HepG2 (cell line): ENCODE data around the gene FAT1. TPM values are rescaled to one million over a fixed set of nuclear protein-coding genes. Genes with fewer than 3 reads are reported as not detected.
A peak's percentile ranks its signal among the peaks of the same experiment; 100 is the strongest.

Source experiments
- ATAC-seq: fragments of 200-7000 bp; cut with Tn5 transposase; 3 replicates; pipeline ENCODE4 v1.9.1; 2020; ENCODE audit warnings: mild to moderate bottlenecking, moderate library complexity
- BruUV-seq: library from RNA; stranded (reverse); fragments of 400-500 nt; replicated peaks from 2 replicates; lab custom pipeline; 2021; lab: Mats Ljungman, UMichigan
- CTCF ChIA-PET: fragments of 300-600 bp; formaldehyde crosslinking; extraction: SDS; loops from one replicate; lab custom pipeline; 2021; ENCODE audit warnings: low total read pairs, inconsistent platforms, low intra/inter-chr PET ratio; lab: Yijun Ruan, JAX
- POLR2A ChIA-PET: fragments of 350-600 bp; sonication (Branson Sonifier 250); formaldehyde crosslinking; loops from one replicate; lab custom pipeline; 2020; ENCODE audit warnings: antibody characterized with exemption, inconsistent platforms; lab: Yijun Ruan, JAX
- DNase-seq: peaks from one replicate; pipeline ENCODE4 v3.0.0-alpha.2; 2015; ENCODE audit warnings: low spot score
- FAIRE-seq: peaks from 3 replicates; lab custom pipeline; 2011; peaks lifted over from hg19 to GRCh38; lab: Jason Lieb, UNC
- H2AFZ ChIP-seq: one replicate; pipeline ENCODE4 v1.6.1; 2011; ENCODE audit warnings: low read length, inconsistent platforms
- H3K27ac ChIP-seq: fragments of 300-600 bp; 3 replicates; pipeline ENCODE4 v1.8.0; 2011; ENCODE audit warnings: mixed run types, mild to moderate bottlenecking, mixed read lengths, low read length, inconsistent platforms; ENCODE audit not compliant: insufficient read depth; ENCODE audit errors: extremely low read length
- H3K27me3 ChIP-seq, 2 experiments: fragments of 200-600 bp in 1 of 2; 2 replicates in 1 of 2; 3 replicates in 1 of 2; pipeline versions ENCODE4 v1.6.0 to v1.8.0; 2011; ENCODE audit warnings: low read length in 2 of 2, mild to moderate bottlenecking in 2 of 2, moderate library complexity in 2 of 2, inconsistent platforms in 1 of 2; ENCODE audit not compliant: insufficient read depth in 2 of 2, control insufficient read depth in 1 of 2
- H3K36me3 ChIP-seq, 2 experiments: fragments of 200-600 bp in 1 of 2; replicated peaks in 1 of 2; 2 replicates in 1 of 2; 3 replicates in 1 of 2; pipeline versions ENCODE4 v1.5.1 to v1.8.0; 2011; ENCODE audit warnings: low read length in 2 of 2, inconsistent platforms in 1 of 2; ENCODE audit not compliant: insufficient read depth in 2 of 2, control insufficient read depth in 1 of 2
- H3K4me1 ChIP-seq: 2 replicates; pipeline ENCODE4 v1.5.1; 2012; ENCODE audit warnings: low read length, inconsistent platforms; ENCODE audit not compliant: insufficient read depth
- H3K4me2 ChIP-seq: 2 replicates; pipeline ENCODE4 v1.6.0; 2011; ENCODE audit warnings: low read depth, low read length, inconsistent platforms
- H3K4me3 ChIP-seq, 3 experiments: fragments of 200-600 bp in 1 of 3; sonication (generic), shearing (Covaris generic) in 1 of 3; replicated peaks in 1 of 3; 2 replicates each; pipeline ENCODE4 v1.5.1; 2011 to 2016; ENCODE audit warnings: low read length in 3 of 3, inconsistent platforms in 2 of 3, low read depth in 2 of 3, mild to moderate bottlenecking in 2 of 3, control low read depth in 1 of 3, mixed read lengths in 1 of 3; ENCODE audit not compliant: insufficient read depth in 1 of 3
- H3K79me2 ChIP-seq: one replicate; pipeline ENCODE4 v1.6.1; 2011; ENCODE audit warnings: low read length, inconsistent platforms; ENCODE audit not compliant: insufficient read depth
- H3K9ac ChIP-seq: 2 replicates; pipeline ENCODE4 v1.6.0; 2011; ENCODE audit warnings: mild to moderate bottlenecking, low read depth, low read length, inconsistent platforms; ENCODE audit not compliant: insufficient read depth
- H3K9me3 ChIP-seq: 2 replicates; pipeline ENCODE4 v1.5.1; 2012; ENCODE audit warnings: mild to moderate bottlenecking, low read length
- H4K20me1 ChIP-seq: 2 replicates; pipeline ENCODE4 v1.6.0; 2011; ENCODE audit warnings: inconsistent platforms, mild to moderate bottlenecking, low read length, moderate library complexity; ENCODE audit not compliant: insufficient read depth
- CBX1 ChIP-seq: IDR thresholded peaks from one replicate; pipeline ENCODE4 v1.6.1; 2016; ENCODE audit warnings: antibody characterized with exemption, low read depth
- ETV5 ChIP-seq: IDR thresholded peaks from 2 replicates; pipeline ENCODE4 v1.6.1; 2018; ENCODE audit warnings: missing biosample characterization, missing genetic modification reagents, inconsistent platforms, borderline replicate concordance
- IRF2 ChIP-seq: IDR thresholded peaks from 2 replicates; pipeline ENCODE4 v1.6.1; 2018; ENCODE audit warnings: missing genetic modification reagents, missing compliant biosample characterization
- MED13 ChIP-seq: sonication (generic); formaldehyde crosslinking; IDR thresholded peaks from 2 replicates; pipeline ENCODE4 v1.5.0; 2020; ENCODE audit warnings: missing genetic modification reagents
- SATB2 ChIP-seq: sonication (generic); formaldehyde crosslinking; IDR thresholded peaks from 2 replicates; pipeline ENCODE4 v1.5.0; 2020; ENCODE audit warnings: missing genetic modification reagents
- ZNF354B ChIP-seq: sonication (generic); formaldehyde crosslinking; IDR thresholded peaks from 2 replicates; pipeline ENCODE4 v1.8.0; 2022; ENCODE audit warnings: mild to moderate bottlenecking, missing genetic modification reagents
- ZNF382 ChIP-seq: sonication (generic); formaldehyde crosslinking; IDR thresholded peaks from 2 replicates; pipeline ENCODE4 v1.5.0; 2020; ENCODE audit warnings: missing genetic modification reagents, mild to moderate bottlenecking, borderline replicate concordance
- ZNF546 ChIP-seq: sonication (generic); formaldehyde crosslinking; conservative IDR thresholded peaks from 2 replicates; pipeline ENCODE4 v1.8.1; 2023; ENCODE audit warnings: mild to moderate bottlenecking, missing genetic modification reagents
- WGBS: methylation state at CpG from one replicate; pipeline ENCODE4 v1.1.6; 2017; ENCODE audit warnings: low lambda C conversion rate; 5-methylcytosine and 5-hydroxymethylcytosine counted together
- in situ Hi-C: cut with HindIII; loops from 2 replicates; pipeline ENCODE4 v1.10.0; 2017; ENCODE audit warnings: low pct_unique_long_range_greater_than_20kb; ENCODE audit not compliant: extremely low pct_ligation_motif_present
- intact Hi-C: fragments of 100-400 bp; cut with micrococcal nuclease; formaldehyde crosslinking; loops from one replicate; pipeline ENCODE4 v1.10.0; 2022; ENCODE audit not compliant: unreplicated experiment
- polyA plus RNA-seq, 8 experiments: library from polyadenylated mRNA; depleted of rRNA in 3 of 8; stranded (reverse) in 7 of 8; unstranded in 1 of 8; fragments of >200 nt; fragmentation: Illumina TruSeq in 4 of 8; extraction: Trizol in 4 of 8; gene quantifications; 2 replicates each; pipeline versions ENCODE4 v1.2.1 to v1.2.3, GENCODE V29; 2011 to 2016; ENCODE audit warnings: low read depth in 4 of 8, missing spikeins in 1 of 8, mixed read lengths in 1 of 8; ENCODE audit not compliant: insufficient read depth in 1 of 8
- total RNA-seq, 5 experiments: library from RNA; depleted of rRNA; stranded (reverse); fragments of >200 nt; fragmentation: Illumina TruSeq; extraction: Trizol; gene quantifications; 2 replicates each; pipeline ENCODE4 v1.2.3, GENCODE V29; 2016; ENCODE audit warnings: low read depth in 1 of 5
- TF ChIP-seq, protein P1 (sequence below): IDR thresholded peaks from 2 replicates; pipeline ENCODE4 v1.6.1; 2012; ENCODE audit warnings: low read length, improper control_type of control experiment
- TF ChIP-seq, protein P2 (sequence below): sonication (generic); formaldehyde crosslinking; IDR thresholded peaks from 2 replicates; pipeline ENCODE4 v1.4.0; 2020; ENCODE audit warnings: missing genetic modification reagents
- TF ChIP-seq, protein P3 (sequence below), 2 experiments: IDR thresholded peaks; 2 replicates each; pipeline ENCODE4 v1.6.1; 2011 to 2012; ENCODE audit warnings: low read length in 2 of 2, borderline replicate concordance in 1 of 2, low read depth in 1 of 2, mild to moderate bottlenecking in 1 of 2, moderate library complexity in 1 of 2

The FAT1 gene
- total and polyA plus RNA-seq, 2 of the 13 experiments (the other 11 are each of a cell fraction or from before 2014, with no cell fraction given) = 185 to 216 TPM

DNA sequence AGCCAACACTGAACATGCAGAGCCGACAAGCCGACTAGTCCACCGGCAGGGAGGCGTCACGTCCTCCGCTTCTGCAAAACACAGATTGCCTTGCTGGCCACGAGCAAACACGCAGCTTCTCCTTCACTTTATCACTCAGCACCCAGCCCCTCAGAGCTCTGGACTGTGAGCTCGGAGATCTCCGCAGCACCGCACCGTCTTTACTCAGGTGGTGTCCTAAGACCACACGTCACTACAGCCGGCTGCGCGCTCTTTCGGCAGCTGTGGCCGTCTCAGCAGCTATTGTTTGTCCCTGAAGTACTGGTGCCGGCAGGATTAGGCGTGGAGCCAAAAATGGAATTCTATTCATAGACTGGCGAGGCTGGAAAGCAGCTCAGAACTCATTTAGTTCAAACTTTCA lies 72.0 kb downstream of the FAT1 start (continued):
- TF ChIP-seq, protein P1, sequence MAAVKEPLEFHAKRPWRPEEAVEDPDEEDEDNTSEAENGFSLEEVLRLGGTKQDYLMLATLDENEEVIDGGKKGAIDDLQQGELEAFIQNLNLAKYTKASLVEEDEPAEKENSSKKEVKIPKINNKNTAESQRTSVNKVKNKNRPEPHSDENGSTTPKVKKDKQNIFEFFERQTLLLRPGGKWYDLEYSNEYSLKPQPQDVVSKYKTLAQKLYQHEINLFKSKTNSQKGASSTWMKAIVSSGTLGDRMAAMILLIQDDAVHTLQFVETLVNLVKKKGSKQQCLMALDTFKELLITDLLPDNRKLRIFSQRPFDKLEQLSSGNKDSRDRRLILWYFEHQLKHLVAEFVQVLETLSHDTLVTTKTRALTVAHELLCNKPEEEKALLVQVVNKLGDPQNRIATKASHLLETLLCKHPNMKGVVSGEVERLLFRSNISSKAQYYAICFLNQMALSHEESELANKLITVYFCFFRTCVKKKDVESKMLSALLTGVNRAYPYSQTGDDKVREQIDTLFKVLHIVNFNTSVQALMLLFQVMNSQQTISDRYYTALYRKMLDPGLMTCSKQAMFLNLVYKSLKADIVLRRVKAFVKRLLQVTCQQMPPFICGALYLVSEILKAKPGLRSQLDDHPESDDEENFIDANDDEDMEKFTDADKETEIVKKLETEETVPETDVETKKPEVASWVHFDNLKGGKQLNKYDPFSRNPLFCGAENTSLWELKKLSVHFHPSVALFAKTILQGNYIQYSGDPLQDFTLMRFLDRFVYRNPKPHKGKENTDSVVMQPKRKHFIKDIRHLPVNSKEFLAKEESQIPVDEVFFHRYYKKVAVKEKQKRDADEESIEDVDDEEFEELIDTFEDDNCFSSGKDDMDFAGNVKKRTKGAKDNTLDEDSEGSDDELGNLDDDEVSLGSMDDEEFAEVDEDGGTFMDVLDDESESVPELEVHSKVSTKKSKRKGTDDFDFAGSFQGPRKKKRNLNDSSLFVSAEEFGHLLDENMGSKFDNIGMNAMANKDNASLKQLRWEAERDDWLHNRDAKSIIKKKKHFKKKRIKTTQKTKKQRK = no peak
- TF ChIP-seq ETV5 (CRISPR knock-in tag) (no peak), ZNF382 (no peak), CBX1 (no peak)

DNA sequence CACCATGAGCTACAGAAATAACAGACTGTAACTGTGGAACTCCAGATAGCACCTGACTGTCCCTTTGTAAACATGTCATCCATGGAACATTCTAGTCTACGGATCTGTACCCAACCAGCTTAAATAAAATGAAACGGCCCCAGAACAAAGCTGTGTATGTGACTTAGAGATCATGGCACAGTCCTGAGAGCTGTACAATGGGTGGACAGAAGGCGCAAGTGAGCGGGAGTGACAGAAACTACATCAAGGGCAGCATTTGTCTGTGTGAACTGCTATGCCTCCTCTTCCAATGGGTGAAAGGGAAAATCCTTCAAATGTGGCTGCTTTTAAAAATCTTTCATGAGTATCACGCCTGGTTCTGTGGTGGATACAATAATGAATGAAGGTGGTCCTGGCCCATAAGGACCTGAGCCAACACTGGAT lies 72.5 kb downstream of the FAT1 start:
- Histone ChIP-seq H3K79me2 (peaks cover 51% of the 10 kb centered on the region), H3K9me3 (no peaks in the 10 kb centered on the region), H4K20me1 (peaks cover 12% of the 10 kb centered on the region), H3K4me2 (no peak overlapping the region), H3K27me3 (no peaks in the 10 kb centered on the region), H3K9ac (no peak overlapping the region), H3K4me3 (no peak overlapping the region), H2AFZ (no peak overlapping the region), H3K36me3 (peaks cover 9 to 48% of the 10 kb centered on the region in 2 experiments), H3K4me1 (peaks cover 6% of the 10 kb centered on the region), H3K27ac (no peak overlapping the region)
- 98% methylated on average over 5 of the region's 5 CpGs for WGBS
- no TSS peak for BruUV-seq
- FAIRE-seq = no peak
- DNase-seq = no peak
- intact Hi-C loops (no loop called here), in situ Hi-C loops (no loop called here)
- POLR2A ChIA-PET = no interaction called here
- CTCF ChIA-PET = no interaction called here
- peak; percentile 54 for ATAC-seq
- TF ChIP-seq, protein P2, sequence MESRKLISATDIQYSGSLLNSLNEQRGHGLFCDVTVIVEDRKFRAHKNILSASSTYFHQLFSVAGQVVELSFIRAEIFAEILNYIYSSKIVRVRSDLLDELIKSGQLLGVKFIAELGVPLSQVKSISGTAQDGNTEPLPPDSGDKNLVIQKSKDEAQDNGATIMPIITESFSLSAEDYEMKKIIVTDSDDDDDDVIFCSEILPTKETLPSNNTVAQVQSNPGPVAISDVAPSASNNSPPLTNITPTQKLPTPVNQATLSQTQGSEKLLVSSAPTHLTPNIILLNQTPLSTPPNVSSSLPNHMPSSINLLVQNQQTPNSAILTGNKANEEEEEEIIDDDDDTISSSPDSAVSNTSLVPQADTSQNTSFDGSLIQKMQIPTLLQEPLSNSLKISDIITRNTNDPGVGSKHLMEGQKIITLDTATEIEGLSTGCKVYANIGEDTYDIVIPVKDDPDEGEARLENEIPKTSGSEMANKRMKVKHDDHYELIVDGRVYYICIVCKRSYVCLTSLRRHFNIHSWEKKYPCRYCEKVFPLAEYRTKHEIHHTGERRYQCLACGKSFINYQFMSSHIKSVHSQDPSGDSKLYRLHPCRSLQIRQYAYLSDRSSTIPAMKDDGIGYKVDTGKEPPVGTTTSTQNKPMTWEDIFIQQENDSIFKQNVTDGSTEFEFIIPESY = peak; percentile 63; the same call in 1 of the 2 replicates
- TF ChIP-seq MED13 (CRISPR knock-in tag) (no peak), SATB2 (CRISPR knock-in tag) (peak; percentile 61; the same call in 1 of the 2 replicates), IRF2 (CRISPR knock-in tag) (no peak), ZNF546 (CRISPR knock-in tag) (no peak), ZNF354B (CRISPR knock-in tag) (no peak)
- TF ChIP-seq, protein P3, sequence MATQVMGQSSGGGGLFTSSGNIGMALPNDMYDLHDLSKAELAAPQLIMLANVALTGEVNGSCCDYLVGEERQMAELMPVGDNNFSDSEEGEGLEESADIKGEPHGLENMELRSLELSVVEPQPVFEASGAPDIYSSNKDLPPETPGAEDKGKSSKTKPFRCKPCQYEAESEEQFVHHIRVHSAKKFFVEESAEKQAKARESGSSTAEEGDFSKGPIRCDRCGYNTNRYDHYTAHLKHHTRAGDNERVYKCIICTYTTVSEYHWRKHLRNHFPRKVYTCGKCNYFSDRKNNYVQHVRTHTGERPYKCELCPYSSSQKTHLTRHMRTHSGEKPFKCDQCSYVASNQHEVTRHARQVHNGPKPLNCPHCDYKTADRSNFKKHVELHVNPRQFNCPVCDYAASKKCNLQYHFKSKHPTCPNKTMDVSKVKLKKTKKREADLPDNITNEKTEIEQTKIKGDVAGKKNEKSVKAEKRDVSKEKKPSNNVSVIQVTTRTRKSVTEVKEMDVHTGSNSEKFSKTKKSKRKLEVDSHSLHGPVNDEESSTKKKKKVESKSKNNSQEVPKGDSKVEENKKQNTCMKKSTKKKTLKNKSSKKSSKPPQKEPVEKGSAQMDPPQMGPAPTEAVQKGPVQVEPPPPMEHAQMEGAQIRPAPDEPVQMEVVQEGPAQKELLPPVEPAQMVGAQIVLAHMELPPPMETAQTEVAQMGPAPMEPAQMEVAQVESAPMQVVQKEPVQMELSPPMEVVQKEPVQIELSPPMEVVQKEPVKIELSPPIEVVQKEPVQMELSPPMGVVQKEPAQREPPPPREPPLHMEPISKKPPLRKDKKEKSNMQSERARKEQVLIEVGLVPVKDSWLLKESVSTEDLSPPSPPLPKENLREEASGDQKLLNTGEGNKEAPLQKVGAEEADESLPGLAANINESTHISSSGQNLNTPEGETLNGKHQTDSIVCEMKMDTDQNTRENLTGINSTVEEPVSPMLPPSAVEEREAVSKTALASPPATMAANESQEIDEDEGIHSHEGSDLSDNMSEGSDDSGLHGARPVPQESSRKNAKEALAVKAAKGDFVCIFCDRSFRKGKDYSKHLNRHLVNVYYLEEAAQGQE (IDR thresholded peaks at IDR 0.05; ENCODE audit: borderline replicate concordance in 1 of 2, low read depth in 1 of 2, low read length in 2 of 2) = no peak
